H9 (cell line): ENCODE data around the gene TMEM170B. TPM values are rescaled to one million over a fixed set of nuclear protein-coding genes. Genes with fewer than 3 reads are reported as not detected.

Experiments used
- DNase-seq: peaks from one replicate; pipeline ENCODE4 v3.0.0-alpha.2; 2017
- H2AFZ ChIP-seq: one replicate; pipeline ENCODE4 v1.6.1; 2013; ENCODE audit warnings: mild to moderate bottlenecking, low read length, control low read depth, moderate library complexity
- H2AK5ac ChIP-seq: 2 replicates; pipeline ENCODE4 v1.6.1; 2013; ENCODE audit warnings: low read length, control low read depth, mixed read lengths; ENCODE audit not compliant: insufficient read length
- H2BK120ac ChIP-seq: one replicate; pipeline ENCODE4 v1.6.1; 2013; ENCODE audit warnings: low read depth, mild to moderate bottlenecking, low read length, control low read depth, inconsistent platforms; ENCODE audit not compliant: poor library complexity, severe bottlenecking
- H2BK12ac ChIP-seq: 2 replicates; pipeline ENCODE4 v1.6.1; 2013; ENCODE audit warnings: low read length, control low read depth, mixed read lengths, low read depth; ENCODE audit not compliant: insufficient read length
- H2BK15ac ChIP-seq: 2 replicates; pipeline ENCODE4 v1.6.1; 2013; ENCODE audit warnings: low read depth, low read length, control low read depth
- H2BK20ac ChIP-seq: one replicate; pipeline ENCODE4 v1.6.1; 2013; ENCODE audit warnings: low read depth, mild to moderate bottlenecking, low read length, control low read depth, inconsistent platforms; ENCODE audit not compliant: poor library complexity, severe bottlenecking
- H2BK5ac ChIP-seq: 2 replicates; pipeline ENCODE4 v1.6.1; 2013; ENCODE audit warnings: low read length, control low read depth, mixed read lengths; ENCODE audit not compliant: insufficient read length
- H3K14ac ChIP-seq: 2 replicates; pipeline ENCODE4 v1.6.1; 2013; ENCODE audit warnings: low read length, control low read depth; ENCODE audit not compliant: insufficient read depth
- H3K18ac ChIP-seq: 2 replicates; pipeline ENCODE4 v1.6.1; 2013; ENCODE audit warnings: low read depth, mild to moderate bottlenecking, mixed read lengths, low read length, control low read depth; ENCODE audit not compliant: insufficient read length
- H3K23ac ChIP-seq: 2 replicates; pipeline ENCODE4 v1.6.1; 2013; ENCODE audit warnings: low read length, control low read depth, mixed read lengths, low read depth; ENCODE audit not compliant: insufficient read length
- H3K23me2 ChIP-seq: 2 replicates; pipeline ENCODE4 v1.6.1; 2013; ENCODE audit warnings: low read depth, mild to moderate bottlenecking, mixed read lengths, low read length, control low read depth; ENCODE audit not compliant: insufficient read length, poor library complexity, severe bottlenecking
- H3K27ac ChIP-seq: 2 replicates; pipeline ENCODE4 v1.5.1; 2013; ENCODE audit warnings: low read length, control low read depth, mixed read lengths, low read depth; ENCODE audit not compliant: insufficient read length
- H3K27me3 ChIP-seq: 2 replicates; pipeline ENCODE4 v1.6.1; 2013; ENCODE audit warnings: low read length, control low read depth, inconsistent platforms; ENCODE audit not compliant: insufficient read depth
- H3K4ac ChIP-seq: 2 replicates; pipeline ENCODE4 v1.6.1; 2013; ENCODE audit warnings: low read depth, mild to moderate bottlenecking, control low read depth, inconsistent platforms, low read length, moderate library complexity
- H3K4me1 ChIP-seq: 2 replicates; pipeline ENCODE4 v1.6.1; 2013; ENCODE audit warnings: low read length, control low read depth, inconsistent platforms; ENCODE audit not compliant: insufficient read depth
- H3K4me2 ChIP-seq: 2 replicates; pipeline ENCODE4 v1.6.1; 2013; ENCODE audit warnings: low read length, control low read depth, mixed read lengths; ENCODE audit not compliant: insufficient read length, insufficient read depth
- H3K56ac ChIP-seq: 2 replicates; pipeline ENCODE4 v1.6.1; 2013; ENCODE audit warnings: low read depth, mild to moderate bottlenecking, mixed read lengths, low read length, control low read depth; ENCODE audit not compliant: insufficient read length
- H3K79me1 ChIP-seq: 2 replicates; pipeline ENCODE4 v1.6.1; 2013; ENCODE audit warnings: low read depth, mild to moderate bottlenecking, moderate library complexity, low read length, control low read depth, inconsistent platforms; ENCODE audit not compliant: insufficient read depth, poor library complexity, severe bottlenecking
- H3K79me2 ChIP-seq: 2 replicates; pipeline ENCODE4 v1.6.1; 2013; ENCODE audit warnings: low read length, control low read depth, inconsistent platforms; ENCODE audit not compliant: insufficient read depth
- H3K9ac ChIP-seq: 2 replicates; pipeline ENCODE4 v1.6.1; 2013; ENCODE audit warnings: low read length, control low read depth, mixed read lengths; ENCODE audit not compliant: insufficient read length; ENCODE audit errors: extremely low read depth
- H3K9me3 ChIP-seq: one replicate; pipeline ENCODE4 v1.6.1; 2013; ENCODE audit warnings: low read depth, low read length, inconsistent platforms; ENCODE audit not compliant: control insufficient read depth
- H3T11ph ChIP-seq: one replicate; pipeline ENCODE4 v1.6.1; 2013; ENCODE audit warnings: mild to moderate bottlenecking, low read length, control low read depth, inconsistent platforms
- H4K20me1 ChIP-seq: one replicate; pipeline ENCODE4 v1.6.1; 2013; ENCODE audit not compliant: control insufficient read depth, insufficient read length, insufficient read depth
- H4K5ac ChIP-seq: 2 replicates; pipeline ENCODE4 v1.6.1; 2013; ENCODE audit warnings: low read depth, mild to moderate bottlenecking, mixed read lengths, low read length, control low read depth; ENCODE audit not compliant: insufficient read length
- H4K8ac ChIP-seq: replicated peaks from 2 replicates; pipeline ENCODE4 v1.6.1; 2013; ENCODE audit warnings: low read length, control low read depth, mixed read lengths, low read depth; ENCODE audit not compliant: insufficient read length
- H4K91ac ChIP-seq: 2 replicates; pipeline ENCODE4 v1.6.1; 2013; ENCODE audit warnings: low read depth, mild to moderate bottlenecking, moderate library complexity, mixed read lengths, low read length, control low read depth; ENCODE audit not compliant: insufficient read length
- H3K27ac Mint-ChIP-seq, 3 experiments: 2 replicates in 2 of 3; 3 replicates in 1 of 3; pipeline ENCODE4 v1.8.0; 2020 to 2021; ENCODE audit warnings: mixed read lengths in 3 of 3, mild to moderate bottlenecking in 1 of 3, moderate library complexity in 1 of 3
- H3K27me3 Mint-ChIP-seq: 2 replicates; pipeline ENCODE4 v1.8.0; 2021; ENCODE audit warnings: low read depth, mild to moderate bottlenecking, moderate library complexity, mixed read lengths
- H3K36me3 Mint-ChIP-seq, 3 experiments: 2 replicates in 2 of 3; 3 replicates in 1 of 3; pipeline ENCODE4 v1.8.0; 2020 to 2021; ENCODE audit warnings: low read depth in 3 of 3, mixed read lengths in 3 of 3; ENCODE audit not compliant: insufficient read depth in 1 of 3
- H3K4me1 Mint-ChIP-seq, 2 experiments: 2 replicates each; pipeline ENCODE4 v1.8.0; 2020; ENCODE audit warnings: mixed read lengths in 2 of 2
- H3K4me3 Mint-ChIP-seq, 2 experiments: 2 replicates in 1 of 2; 3 replicates in 1 of 2; pipeline ENCODE4 v1.8.0; 2020 to 2021; ENCODE audit warnings: mild to moderate bottlenecking in 2 of 2, mixed read lengths in 2 of 2, moderate library complexity in 1 of 2
- H3K9me3 Mint-ChIP-seq, 2 experiments: 2 replicates in 1 of 2; 3 replicates in 1 of 2; pipeline ENCODE4 v1.8.0; 2020; ENCODE audit warnings: mild to moderate bottlenecking in 2 of 2, mixed read lengths in 2 of 2, moderate library complexity in 1 of 2
- WGBS: extraction: QIAGEN DNeasy Blood & Tissue Kit; methylation state at CpG from one replicate; pipeline ENCODE4 v1.1.7; 2013; ENCODE audit warnings: missing lambda C conversion rate, low lambda C conversion rate, mixed read lengths; ENCODE audit not compliant: insufficient read length; ENCODE audit errors: extremely low coverage; 5-methylcytosine and 5-hydroxymethylcytosine counted together
- total RNA-seq: library from RNA; stranded (reverse); gene quantifications from 2 replicates; pipeline ENCODE4 v1.2.1, GENCODE V29; 2021
- TF ChIP-seq, protein P1 (sequence below): fragments of 200-600 bp; sonication (generic); conservative IDR thresholded peaks from 3 replicates; pipeline ENCODE4 v1.8.0; 2021; ENCODE audit warnings: antibody characterized with exemption, mild to moderate bottlenecking

TMEM170B gene
- total RNA-seq, 1 experiment from 2014 or later = 2.9 TPM

DNA sequence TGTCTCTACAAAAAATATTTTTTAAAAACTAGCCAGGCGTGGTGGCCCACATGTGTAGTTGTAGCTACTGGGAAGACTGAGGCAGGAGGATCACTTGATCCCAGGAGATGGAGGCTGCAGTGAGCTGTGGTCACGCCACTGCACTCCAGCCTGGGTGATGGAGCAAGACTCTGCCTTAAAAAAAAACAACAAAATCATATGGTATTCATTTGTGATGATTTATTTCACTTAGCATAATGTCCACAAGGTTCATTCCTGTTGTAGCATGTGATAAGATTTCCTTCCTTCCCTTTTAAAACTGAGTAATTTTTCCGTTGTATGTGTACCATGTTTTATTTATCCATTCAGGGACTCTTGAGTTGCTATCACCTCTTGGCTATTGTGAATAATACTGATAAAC, 26.2 kb downstream of the TMEM170B start:
- Histone ChIP-seq H2BK12ac (no peak overlapping the region), H3K23me2 (no peaks in the 10 kb centered on the region), H3K4me1 (no peaks in the 10 kb centered on the region; the same call in 1 of the 2 replicates), H3K9me3 (no peaks in the 10 kb centered on the region), H4K5ac (no peak overlapping the region), H2BK20ac (no peak overlapping the region), H3K56ac (no peak overlapping the region), H3K4ac (no peak overlapping the region), H3K18ac (no peak overlapping the region), H2BK5ac (no peak overlapping the region), H3K27ac (no peak overlapping the region), H2BK120ac (no peak overlapping the region), H3K79me2 (0 out of 2 replicates have a peak, but pooled peaks cover 2% of the 10 kb centered on the region), H2AK5ac (no peak overlapping the region), H3K9ac (no peak overlapping the region), H4K8ac (no peak overlapping the region), H3K27me3 (no peaks in the 10 kb centered on the region), H2BK15ac (no peak overlapping the region), H3K4me2 (no peak overlapping the region), H2AFZ (no peak overlapping the region), H3K79me1 (no peaks in the 10 kb centered on the region), H4K20me1 (no peaks in the 10 kb centered on the region), H4K91ac (no peak overlapping the region), H3T11ph (no peak overlapping the region), H3K14ac (no peak overlapping the region), H3K23ac (no peak overlapping the region)
- TF ChIP-seq, protein P1, sequence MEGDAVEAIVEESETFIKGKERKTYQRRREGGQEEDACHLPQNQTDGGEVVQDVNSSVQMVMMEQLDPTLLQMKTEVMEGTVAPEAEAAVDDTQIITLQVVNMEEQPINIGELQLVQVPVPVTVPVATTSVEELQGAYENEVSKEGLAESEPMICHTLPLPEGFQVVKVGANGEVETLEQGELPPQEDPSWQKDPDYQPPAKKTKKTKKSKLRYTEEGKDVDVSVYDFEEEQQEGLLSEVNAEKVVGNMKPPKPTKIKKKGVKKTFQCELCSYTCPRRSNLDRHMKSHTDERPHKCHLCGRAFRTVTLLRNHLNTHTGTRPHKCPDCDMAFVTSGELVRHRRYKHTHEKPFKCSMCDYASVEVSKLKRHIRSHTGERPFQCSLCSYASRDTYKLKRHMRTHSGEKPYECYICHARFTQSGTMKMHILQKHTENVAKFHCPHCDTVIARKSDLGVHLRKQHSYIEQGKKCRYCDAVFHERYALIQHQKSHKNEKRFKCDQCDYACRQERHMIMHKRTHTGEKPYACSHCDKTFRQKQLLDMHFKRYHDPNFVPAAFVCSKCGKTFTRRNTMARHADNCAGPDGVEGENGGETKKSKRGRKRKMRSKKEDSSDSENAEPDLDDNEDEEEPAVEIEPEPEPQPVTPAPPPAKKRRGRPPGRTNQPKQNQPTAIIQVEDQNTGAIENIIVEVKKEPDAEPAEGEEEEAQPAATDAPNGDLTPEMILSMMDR = no peak
- H3K4me1 Mint-ChIP-seq = peaks cover 5% of the 10 kb centered on the region in 2 experiments
- DNase-seq = no peak
- no peaks in the 10 kb centered on the region for H3K27me3 Mint-ChIP-seq
- no peak overlapping the region for H3K4me3 Mint-ChIP-seq
- peaks cover 2 to 7% (median 6%) of the 10 kb centered on the region in 3 experiments; a peak in 3 of 7 replicates for H3K36me3 Mint-ChIP-seq
- whole genome bisulfite sequencing = no CpG with 5 or more reads among the region's 3 CpGs
- no peak overlapping the region for H3K27ac Mint-ChIP-seq
- H3K9me3 Mint-ChIP-seq = no peaks in the 10 kb centered on the region
